Measurements from ENCODE around the gene KRT6A. TPM values are rescaled to one million over a fixed set of nuclear protein-coding genes. Genes with fewer than 3 reads are reported as not detected.
"Not testable (repeated sequence)": the region's sequence is repeated elsewhere in the genome, so short reads cannot be mapped to it uniquely, and the experiment has no call there.

KRT6A gene
- total RNA-seq, 1 donor from 2014 or later: 0.62 TPM

DNA sequence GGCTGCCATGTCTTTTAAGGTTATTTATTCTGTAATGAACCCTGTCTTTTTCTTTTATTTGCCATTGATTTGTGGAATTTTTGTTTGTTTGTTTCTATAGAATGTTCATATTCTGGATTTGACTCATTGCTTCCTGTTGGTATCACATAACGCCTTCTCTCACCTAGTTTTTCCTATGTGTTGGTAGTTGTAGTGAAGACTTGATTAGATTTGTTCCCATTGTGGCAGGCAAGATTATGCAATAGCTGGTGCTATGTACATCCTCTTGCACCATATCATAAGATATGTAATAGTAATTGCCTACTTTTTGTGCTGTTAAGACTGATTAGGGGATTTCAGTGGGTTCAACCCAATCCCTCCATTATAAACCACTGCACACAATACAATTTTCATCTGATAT lies 37.2 kb downstream of the KRT6A start:
- DNase-seq: no peak

DNA sequence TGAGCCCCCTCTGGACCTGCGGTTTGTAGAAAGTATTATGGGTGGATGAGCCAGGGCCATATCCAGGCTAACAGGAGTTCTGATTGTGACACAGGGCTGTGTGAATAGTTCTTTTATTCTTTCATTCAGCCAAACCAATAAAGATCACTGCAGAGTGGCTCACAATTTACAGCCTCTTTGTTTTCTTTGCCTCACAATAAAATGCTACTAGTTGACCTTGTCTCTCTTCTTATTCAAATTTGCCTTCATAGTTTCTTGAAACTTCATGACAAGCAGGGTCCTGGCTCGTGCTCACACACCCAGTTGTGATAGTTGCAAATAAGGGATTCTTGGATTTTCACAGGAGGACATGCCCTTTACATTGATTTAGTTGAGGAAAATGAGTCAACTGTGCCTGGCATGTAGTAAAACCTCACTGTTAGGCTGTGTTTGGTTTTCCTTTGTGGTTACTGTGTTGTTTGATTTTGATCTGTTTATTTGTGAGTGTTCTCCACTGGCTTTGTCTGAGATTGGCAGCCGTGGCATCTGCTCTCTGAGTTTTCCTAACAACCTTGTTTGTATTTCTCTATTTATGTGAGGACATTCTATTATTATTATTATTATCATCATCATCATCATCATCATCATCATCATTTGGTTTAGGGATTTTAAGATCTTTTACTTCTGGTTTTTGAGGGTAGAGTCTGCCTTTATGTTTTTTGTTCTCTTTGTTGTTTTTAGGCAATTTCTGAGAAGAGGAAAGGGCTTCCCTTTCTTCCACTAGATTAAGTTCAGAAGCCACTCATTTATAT lies 38.5 kb downstream of the KRT6A start:
- no peak for DNase-seq

DNA sequence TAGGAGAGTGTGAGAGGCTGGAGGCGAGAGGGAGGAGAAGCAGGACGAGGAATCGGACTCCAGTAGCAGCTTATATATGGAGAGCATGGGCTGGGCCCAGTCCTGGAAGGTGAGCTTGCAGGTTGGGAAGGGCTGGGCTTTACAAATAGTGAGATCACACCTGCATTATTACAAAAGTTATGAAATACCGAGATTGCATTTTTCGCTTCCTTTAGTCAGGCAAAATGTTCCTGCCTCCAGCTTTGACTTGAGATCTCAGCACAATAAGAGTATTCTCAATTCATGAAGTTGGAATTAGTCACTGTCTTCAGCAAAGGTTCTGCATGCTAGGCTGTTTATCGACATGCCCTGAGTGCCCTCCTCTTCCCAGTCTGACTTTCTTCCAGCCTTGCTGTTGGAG lies 41.0 kb downstream of the KRT6A start, which contains the start of gene KRT6B:
Gene KRT6B (minus strand): TSS at position 46 of the 400 bp plus-strand sequence. CDS start 68 bp downstream, outside the sequence.
- DNase-seq: no peak

DNA sequence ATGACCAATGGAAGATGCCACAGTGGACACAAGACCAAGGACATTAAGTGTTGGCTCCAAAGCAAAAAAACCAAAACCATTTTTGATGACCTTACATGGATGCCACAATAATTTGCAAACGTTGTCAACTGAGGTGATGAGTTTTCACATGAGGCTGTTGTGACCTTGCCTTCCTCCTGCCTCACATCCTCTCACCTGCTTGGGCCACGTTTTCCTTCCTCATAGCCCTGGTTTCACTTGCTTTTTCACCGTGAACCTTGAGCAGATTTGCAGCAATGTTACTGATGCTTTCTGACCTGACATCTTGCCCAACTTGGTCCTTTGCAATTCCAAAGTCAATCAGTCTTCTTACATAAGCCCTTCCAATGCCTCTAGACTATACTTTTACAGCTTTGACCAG lies 44.8 kb downstream of the KRT6A start:
- no peak for DNase-seq

DNA sequence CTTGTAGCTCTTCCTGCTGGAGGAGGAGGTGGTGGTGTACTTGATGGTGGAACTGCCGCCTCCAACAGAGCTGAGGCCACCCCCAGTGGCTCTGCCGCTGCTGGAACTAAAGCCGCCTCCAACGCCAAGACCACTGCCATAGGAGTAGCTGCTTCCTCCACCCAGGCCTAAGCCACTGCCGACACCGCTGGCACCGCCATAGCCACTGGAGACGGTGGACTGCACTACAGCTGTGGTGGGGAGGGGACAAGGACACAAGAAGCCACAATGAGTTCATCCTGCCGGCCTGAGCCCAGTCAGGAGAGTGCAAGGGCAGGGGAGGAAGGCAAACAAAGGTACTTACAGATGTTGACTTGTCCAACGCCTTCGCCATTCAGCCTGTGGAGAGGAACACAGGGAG lies 45.9 kb downstream of the KRT6A start:
- DNase-seq: not testable (repeated sequence)

DNA sequence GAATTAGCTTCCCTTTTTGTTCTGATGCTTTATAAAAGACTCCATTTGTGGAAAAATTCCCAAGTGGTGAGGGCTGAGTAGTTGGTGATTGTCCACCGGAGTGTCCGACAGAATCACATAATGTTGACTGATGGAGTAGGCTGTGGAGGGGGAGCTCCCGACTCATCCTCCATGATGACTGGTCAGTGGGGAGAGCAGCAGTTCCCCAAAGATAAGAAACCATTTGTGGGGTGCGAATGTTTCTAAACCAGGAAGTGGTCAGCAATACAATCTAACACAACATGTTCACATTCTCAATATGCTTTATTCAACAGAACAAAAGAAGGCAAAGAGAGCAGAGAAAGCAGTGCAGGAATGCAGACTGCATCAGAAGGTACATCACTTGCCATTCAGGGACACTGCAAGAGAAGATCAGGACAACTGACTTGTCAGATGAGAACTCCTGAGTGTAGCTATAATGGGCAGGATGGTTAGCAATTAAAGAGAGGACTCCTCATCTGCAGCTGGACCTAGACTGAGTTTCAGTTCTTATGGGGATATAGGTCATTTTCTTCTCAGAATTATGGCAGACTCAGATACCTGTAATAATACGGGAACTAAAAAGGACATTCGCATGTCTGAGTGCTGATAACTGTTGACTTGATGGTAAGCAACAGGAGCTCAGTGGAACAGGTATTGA lies 46.6 kb downstream of the KRT6A start:
- DNase-seq: no peak

- no peak for DNase-seq
Measured at GRCh38 chr12:52445876-52446275, 47.2 kb downstream of the KRT6A start.

GRCh38 chr12:52444647-52445595 lies 48.1 kb downstream of the KRT6A start:
- no peak for DNase-seq

DNA sequence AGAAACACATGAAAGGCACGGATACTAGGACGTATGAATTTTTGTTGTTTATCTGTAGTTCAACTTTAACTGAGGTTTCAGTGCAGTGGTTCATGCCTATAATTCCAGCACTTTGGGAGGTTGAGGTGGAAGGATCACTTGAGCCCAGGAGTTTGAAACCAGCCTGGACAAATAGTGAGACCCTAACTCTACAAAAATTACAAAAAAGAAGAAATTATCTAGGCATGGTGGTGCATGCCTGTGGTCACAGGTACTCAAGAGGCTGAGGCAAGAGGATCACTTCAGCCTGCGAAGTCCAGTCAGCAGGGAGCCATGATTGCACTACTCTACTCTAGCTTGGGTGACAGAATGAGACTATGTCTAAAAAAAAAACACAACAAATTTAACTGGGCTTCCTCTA lies 49.1 kb downstream of the KRT6A start:
- no peak for DNase-seq

GRCh38 chr12:52442600-52443061 lies 50.4 kb downstream of the KRT6A start:
- DNase-seq: no peak

DNA sequence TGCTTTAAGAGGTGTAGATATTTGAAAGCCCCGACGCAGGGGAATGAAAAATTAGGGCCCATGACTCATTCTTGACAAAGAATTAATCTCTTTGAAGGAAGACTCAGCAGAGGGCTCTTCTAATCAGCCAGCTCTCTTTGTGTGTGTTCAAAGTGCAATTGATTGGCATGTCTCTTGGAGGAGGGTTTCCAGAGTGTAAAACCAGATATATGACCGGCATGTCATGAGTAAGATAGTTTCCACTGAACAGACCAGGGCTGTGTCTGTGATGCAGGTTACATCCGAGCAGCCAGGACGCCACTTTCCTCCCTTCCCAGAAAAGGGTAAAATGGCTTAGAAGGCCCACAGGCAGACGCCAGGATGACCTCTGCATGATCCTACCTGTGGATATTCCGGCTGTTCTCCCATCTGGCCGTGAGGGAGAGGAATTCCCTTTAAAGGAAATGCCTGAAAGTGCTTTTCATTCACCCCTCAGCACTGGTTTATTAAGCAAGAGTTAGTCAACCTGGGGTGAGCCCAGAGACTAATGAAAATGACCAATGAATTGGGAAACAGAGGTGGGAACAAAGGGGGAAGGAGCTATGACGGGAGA lies 51.6 kb downstream of the KRT6A start:
- DNase-seq: no peak

- no peak for DNase-seq
Measured at GRCh38 chr12:52440821-52441319, 52.2 kb downstream of the KRT6A start.

- no peak for DNase-seq
Measured at GRCh38 chr12:52439845-52440244, 53.2 kb downstream of the KRT6A start.

GRCh38 chr12:52439420-52439819 lies 53.6 kb downstream of the KRT6A start:
- DNase-seq: no peak

DNA sequence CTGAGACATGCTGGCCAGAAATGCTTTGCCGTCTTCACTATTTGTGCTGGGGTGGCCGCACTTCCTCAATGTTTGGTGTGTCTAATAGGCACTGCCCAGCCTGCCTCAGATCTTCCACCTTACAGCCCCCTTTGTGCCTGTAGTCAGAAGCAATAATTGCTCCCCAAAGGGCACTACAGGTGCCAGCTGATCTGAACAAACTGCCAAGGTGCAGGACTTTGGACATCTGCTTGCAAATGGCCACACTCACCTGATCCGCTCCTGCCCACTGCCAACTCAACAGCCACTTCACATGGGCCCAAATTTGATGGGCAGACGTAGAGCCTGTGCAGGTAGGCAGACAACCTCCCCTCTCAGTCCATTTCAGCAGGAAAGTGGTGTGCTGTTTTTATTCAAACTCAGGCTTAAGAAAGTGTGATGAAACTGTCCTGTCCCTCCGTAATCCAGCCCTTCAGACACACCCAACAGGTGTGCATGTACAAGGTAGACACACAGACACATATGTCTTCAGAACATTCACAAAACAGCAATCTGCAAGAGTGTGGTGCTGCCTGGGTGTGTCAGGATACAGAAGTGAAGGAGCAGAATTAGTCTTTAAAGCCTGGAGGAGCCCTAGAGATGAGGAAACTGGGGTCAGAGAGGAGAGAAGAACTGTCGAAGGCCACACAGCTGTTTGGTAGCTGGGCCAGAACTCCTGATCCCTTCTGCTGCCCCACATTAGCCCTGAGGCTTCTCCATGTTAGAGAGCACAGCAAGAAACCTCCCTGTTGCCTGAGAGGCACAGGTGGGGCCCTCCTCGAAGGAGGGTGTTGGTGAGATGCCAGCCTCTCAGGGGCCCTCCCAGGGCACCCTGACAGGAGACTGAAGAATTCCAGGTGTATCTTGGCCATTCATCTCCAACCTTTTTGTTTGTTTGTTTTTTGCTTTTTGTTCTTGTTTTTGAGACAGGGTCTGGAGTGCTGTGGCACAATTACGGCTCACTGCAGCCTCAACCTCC lies 54.5 kb downstream of the KRT6A start:
- no peak for DNase-seq

GRCh38 chr12:52437508-52437907 lies 55.5 kb downstream of the KRT6A start:
- DNase-seq: no peak
